HepG2 (cell line): Measurements from ENCODE around the gene CHADL. TPM values are rescaled to one million over a fixed set of nuclear protein-coding genes. Genes with fewer than 3 reads are reported as not detected.

ENCODE experiments used
- NFE2 ChIP-seq: sonication (generic); formaldehyde crosslinking; IDR thresholded peaks from 2 replicates; pipeline ENCODE4 v1.4.0; 2020; ENCODE audit warnings: missing genetic modification reagents
- POLR2A ChIP-seq, 2 experiments: IDR thresholded peaks; 2 replicates each; pipeline ENCODE4 v1.6.1; 2011; ENCODE audit warnings: low read depth in 2 of 2, low read length in 2 of 2, mild to moderate bottlenecking in 1 of 2, moderate library complexity in 1 of 2; ENCODE audit not compliant: insufficient read depth in 1 of 2
- RXRB ChIP-seq: IDR thresholded peaks from 2 replicates; pipeline ENCODE4 v1.6.1; 2016; ENCODE audit warnings: borderline replicate concordance, missing genetic modification reagents, missing compliant biosample characterization
- ZFP90 ChIP-seq: sonication (generic); formaldehyde crosslinking; IDR thresholded peaks from 2 replicates; pipeline ENCODE4 v1.8.0; 2022; ENCODE audit warnings: missing genetic modification reagents, mild to moderate bottlenecking, inconsistent platforms, borderline replicate concordance
- ZMYM3 ChIP-seq: sonication (generic); formaldehyde crosslinking; IDR thresholded peaks from 2 replicates; pipeline ENCODE4 v1.5.1; 2020; ENCODE audit warnings: mild to moderate bottlenecking, missing genetic modification reagents
- ZNF335 ChIP-seq: sonication (generic); formaldehyde crosslinking; IDR thresholded peaks from 2 replicates; pipeline ENCODE4 v1.4.0; 2020; ENCODE audit warnings: missing genetic modification reagents
- ZNF362 ChIP-seq: sonication (generic); formaldehyde crosslinking; IDR thresholded peaks from 2 replicates; pipeline ENCODE4 v1.4.0; 2020; ENCODE audit warnings: missing genetic modification reagents, mild to moderate bottlenecking, borderline replicate concordance
- ZSCAN31 ChIP-seq: sonication (generic); formaldehyde crosslinking; IDR thresholded peaks from 2 replicates; pipeline ENCODE4 v1.5.0; 2020; ENCODE audit warnings: low read depth, mild to moderate bottlenecking, missing genetic modification reagents
- polyA plus RNA-seq, 8 experiments: library from polyadenylated mRNA; depleted of rRNA in 3 of 8; stranded (reverse) in 7 of 8; unstranded in 1 of 8; fragments of >200 nt; fragmentation: Illumina TruSeq in 4 of 8; extraction: Trizol in 4 of 8; gene quantifications; 2 replicates each; pipeline versions ENCODE4 v1.2.1 to v1.2.3, GENCODE V29; 2011 to 2016; ENCODE audit warnings: low read depth in 4 of 8, missing spikeins in 1 of 8, mixed read lengths in 1 of 8; ENCODE audit not compliant: insufficient read depth in 1 of 8
- total RNA-seq, 5 experiments: library from RNA; depleted of rRNA; stranded (reverse); fragments of >200 nt; fragmentation: Illumina TruSeq; extraction: Trizol; gene quantifications; 2 replicates each; pipeline ENCODE4 v1.2.3, GENCODE V29; 2016; ENCODE audit warnings: low read depth in 1 of 5
- TF ChIP-seq, protein P1 (sequence below): sonication (generic); formaldehyde crosslinking; IDR thresholded peaks from 2 replicates; pipeline ENCODE4 v1.4.0; 2020; ENCODE audit warnings: mild to moderate bottlenecking, missing genetic modification reagents
- TF ChIP-seq, protein P2 (sequence below): IDR thresholded peaks from 2 replicates; pipeline ENCODE4 v1.6.1; 2012; ENCODE audit warnings: low read depth, low read length, improper control_type of control experiment
- TF ChIP-seq, protein P3 (sequence below): sonication (generic); formaldehyde crosslinking; IDR thresholded peaks from 2 replicates; pipeline ENCODE4 v1.4.0; 2020; ENCODE audit warnings: missing genetic modification reagents, mild to moderate bottlenecking, borderline replicate concordance

Gene CHADL
- total and polyA plus RNA-seq, 2 of the 13 experiments (the other 11 are each of a cell fraction or from before 2014, with no cell fraction given) = 2.8 to 8.1 TPM

DNA sequence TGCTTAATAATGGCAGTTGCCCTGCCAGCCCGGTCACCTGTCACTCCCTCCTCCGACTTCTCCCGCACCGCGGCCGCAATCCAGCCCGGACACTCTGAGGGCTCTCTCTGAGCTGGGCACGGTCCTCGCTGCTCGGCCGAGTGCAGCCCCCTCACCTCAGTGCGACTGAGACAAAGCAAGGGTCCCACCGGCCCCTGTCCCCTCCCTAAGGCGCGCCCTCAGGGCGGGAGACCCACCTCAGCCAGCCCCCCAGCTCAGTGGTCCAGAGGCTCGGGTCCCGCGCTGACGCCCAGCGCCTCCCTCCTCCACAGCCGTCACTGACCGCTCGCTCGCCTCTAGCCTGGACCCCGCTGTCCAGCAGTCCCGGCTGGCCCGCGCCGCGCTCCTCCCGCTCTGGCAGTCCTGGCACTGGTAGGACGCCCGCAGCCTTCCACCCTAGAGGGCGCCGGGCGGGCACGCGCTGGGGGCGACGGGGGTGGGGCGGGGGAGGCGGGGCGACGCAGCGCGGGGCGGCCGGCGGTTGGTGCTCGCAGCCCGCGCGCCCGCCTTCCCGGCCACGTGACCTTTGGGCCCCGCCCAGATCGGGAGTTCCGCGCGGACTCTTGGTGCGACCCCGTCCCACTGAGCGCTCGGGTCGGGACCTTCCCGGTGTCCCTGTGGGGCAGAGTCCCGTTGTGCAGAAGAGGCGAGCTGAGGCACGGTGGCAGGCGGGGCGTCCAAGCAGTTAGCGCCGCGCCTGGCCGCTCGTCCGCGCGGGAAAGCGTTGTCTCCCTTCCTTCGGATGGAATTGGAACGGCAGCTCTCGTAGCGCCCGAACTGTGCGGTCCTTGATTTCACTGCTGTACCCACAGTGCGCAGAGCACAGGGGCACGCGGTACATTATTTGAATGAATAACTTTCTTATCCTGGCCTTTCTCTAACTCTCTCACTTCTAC, 43.4 kb downstream of the CHADL start (continued):
- TF ChIP-seq, protein P1, sequence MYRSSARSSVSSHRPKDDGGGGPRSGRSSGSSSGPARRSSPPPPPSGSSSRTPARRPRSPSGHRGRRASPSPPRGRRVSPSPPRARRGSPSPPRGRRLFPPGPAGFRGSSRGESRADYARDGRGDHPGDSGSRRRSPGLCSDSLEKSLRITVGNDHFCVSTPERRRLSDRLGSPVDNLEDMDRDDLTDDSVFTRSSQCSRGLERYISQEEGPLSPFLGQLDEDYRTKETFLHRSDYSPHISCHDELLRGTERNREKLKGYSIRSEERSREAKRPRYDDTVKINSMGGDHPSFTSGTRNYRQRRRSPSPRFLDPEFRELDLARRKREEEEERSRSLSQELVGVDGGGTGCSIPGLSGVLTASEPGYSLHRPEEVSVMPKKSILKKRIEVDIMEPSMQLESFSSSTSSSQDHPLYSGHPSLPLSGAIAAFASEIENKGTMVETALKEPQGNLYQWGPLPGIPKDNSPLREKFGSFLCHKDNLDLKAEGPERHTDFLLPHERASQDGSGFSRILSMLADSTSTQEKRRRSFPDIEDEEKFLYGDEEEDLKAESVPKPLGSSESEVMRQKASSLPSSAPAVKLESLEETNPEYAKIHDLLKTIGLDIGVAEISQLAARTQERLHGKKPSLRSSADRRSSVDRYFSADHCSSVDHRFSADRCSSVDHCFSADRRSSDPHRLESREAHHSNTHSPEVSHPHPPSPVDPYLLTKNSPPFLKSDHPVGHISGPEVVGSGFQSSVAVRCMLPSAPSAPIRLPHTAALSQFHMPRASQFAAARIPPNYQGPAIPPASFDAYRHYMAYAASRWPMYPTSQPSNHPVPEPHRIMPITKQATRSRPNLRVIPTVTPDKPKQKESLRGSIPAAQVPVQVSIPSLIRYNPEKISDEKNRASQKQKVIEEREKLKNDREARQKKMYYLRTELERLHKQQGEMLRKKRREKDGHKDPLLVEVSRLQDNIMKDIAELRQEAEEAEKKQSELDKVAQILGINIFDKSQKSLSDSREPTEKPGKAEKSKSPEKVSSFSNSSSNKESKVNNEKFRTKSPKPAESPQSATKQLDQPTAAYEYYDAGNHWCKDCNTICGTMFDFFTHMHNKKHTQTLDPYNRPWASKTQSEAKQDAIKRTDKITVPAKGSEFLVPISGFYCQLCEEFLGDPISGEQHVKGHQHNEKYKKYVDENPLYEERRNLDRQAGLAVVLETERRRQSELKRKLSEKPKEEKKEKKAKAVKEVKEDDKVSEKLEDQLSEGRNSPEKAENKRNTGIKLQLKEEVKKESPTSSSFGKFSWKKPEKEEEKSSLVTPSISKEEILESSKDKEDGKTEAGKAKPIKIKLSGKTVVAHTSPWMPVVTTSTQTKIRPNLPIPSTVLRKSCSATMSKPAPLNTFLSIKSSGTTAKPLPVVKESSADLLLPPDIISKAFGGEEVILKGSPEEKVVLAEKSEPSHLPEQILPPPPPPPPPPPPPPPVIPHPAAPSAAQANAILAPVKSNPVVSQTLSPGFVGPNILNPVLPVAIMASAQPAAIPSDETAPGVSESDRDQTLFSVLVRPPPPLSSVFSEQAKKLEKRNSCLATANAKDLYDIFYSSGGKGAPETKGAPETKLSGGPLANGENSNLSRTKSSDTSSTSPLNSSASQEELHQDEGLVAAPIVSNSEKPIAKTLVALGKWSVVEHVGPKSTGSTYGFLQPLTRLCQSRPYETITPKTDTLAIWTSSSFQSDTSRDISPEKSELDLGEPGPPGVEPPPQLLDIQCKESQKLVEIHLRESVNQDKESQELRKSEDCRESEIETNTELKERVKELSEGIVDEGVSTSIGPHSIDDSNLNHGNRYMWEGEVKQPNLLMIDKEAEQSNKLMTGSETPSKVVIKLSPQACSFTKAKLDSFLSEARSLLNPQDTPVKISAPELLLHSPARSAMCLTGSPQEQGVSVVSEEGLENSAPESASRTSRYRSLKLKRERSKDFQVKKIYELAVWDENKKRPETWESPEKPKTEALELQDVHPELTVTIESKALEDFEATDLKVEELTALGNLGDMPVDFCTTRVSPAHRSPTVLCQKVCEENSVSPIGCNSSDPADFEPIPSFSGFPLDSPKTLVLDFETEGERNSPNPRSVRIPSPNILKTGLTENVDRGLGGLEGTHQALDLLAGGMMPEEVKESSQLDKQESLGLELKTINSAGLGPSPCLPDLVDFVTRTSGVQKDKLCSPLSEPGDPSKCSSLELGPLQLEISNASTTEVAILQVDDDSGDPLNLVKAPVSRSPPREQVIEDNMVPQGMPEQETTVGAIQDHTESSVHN (CRISPR knock-in tag) = no peak
- TF ChIP-seq NFE2 (CRISPR knock-in tag) = no peak
- TF ChIP-seq, protein P2, sequence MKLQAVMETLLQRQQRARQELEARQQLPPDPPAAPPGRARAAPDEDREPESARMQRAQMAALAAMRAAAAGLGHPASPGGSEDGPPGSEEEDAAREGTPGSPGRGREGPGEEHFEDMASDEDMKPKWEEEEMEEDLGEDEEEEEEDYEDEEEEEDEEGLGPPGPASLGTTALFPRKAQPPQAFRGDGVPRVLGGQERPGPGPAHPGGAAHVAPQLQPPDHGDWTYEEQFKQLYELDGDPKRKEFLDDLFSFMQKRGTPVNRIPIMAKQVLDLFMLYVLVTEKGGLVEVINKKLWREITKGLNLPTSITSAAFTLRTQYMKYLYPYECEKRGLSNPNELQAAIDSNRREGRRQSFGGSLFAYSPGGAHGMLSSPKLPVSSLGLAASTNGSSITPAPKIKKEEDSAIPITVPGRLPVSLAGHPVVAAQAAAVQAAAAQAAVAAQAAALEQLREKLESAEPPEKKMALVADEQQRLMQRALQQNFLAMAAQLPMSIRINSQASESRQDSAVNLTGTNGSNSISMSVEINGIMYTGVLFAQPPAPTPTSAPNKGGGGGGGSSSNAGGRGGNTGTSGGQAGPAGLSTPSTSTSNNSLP = no peak
- TF ChIP-seq POLR2A (IDR thresholded peaks at IDR 0.05; ENCODE audit: insufficient read depth in 1 of 2, low read depth in 2 of 2, low read length in 2 of 2) = peak in 1 of 2 experiments; percentile 62; a peak in 2 of 4 replicates
- TF ChIP-seq, protein P3, sequence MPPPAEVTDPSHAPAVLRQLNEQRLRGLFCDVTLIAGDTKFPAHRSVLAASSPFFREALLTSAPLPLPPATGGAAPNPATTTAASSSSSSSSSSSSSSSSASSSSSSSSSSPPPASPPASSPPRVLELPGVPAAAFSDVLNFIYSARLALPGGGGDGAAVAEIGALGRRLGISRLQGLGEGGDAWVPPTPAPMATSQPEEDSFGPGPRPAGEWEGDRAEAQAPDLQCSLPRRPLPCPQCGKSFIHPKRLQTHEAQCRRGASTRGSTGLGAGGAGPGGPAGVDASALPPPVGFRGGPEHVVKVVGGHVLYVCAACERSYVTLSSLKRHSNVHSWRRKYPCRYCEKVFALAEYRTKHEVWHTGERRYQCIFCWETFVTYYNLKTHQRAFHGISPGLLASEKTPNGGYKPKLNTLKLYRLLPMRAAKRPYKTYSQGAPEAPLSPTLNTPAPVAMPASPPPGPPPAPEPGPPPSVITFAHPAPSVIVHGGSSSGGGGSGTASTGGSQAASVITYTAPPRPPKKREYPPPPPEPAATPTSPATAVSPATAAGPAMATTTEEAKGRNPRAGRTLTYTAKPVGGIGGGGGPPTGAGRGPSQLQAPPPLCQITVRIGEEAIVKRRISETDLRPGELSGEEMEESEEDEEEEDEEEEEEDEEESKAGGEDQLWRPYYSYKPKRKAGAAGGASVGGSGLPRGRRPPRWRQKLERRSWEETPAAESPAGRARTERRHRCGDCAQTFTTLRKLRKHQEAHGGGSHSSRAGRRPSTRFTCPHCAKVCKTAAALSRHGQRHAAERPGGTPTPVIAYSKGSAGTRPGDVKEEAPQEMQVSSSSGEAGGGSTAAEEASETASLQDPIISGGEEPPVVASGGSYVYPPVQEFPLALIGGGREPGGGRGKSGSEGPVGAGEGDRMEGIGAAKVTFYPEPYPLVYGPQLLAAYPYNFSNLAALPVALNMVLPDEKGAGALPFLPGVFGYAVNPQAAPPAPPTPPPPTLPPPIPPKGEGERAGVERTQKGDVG (CRISPR knock-in tag) = 0 out of 2 replicates have a peak, but pooled peaks have one; percentile 47
- no peak for TF ChIP-seq ZFP90 (CRISPR knock-in tag)
- 0 out of 2 replicates have a peak, but pooled peaks have one; percentile 12 for TF ChIP-seq ZNF362 (CRISPR knock-in tag)
- no peak for TF ChIP-seq ZSCAN31 (CRISPR knock-in tag)
- TF ChIP-seq ZNF335 = no peak
- TF ChIP-seq RXRB (CRISPR knock-in tag) = no peak
- peak; percentile 37; the same call in 1 of the 2 replicates for TF ChIP-seq ZMYM3 (CRISPR knock-in tag)
